ENCODE measurements around the gene CLDN19.
A peak's percentile ranks its signal among the peaks of the same experiment; 100 is the strongest.

The CLDN19 gene

GRCh38 chr1:42691157-42691498 lies 48.9 kb downstream of the CLDN19 start:
- Histone ChIP-seq H3K9me3 (ENCODE audit: insufficient read depth, low read length) (no peaks in the 10 kb centered on the region), H3K27me3 (ENCODE audit: low read depth, low read length) (no peaks in the 10 kb centered on the region), H3K4me1 (ENCODE audit: low read length) (peaks cover 54% of the 10 kb centered on the region), H3K36me3 (replicated peaks; ENCODE audit: low read depth, low read length) (peaks cover 45% of the 10 kb centered on the region), H4K20me1 (ENCODE audit: insufficient read depth, low read length) (peaks cover 99% of the 10 kb centered on the region), H2AFZ (ENCODE audit: low read depth, low read length) (no peak overlapping the region), H3K9ac (ENCODE audit: low read length) (no peak overlapping the region), H3K79me2 (ENCODE audit: low read length) (peaks cover 100% of the 10 kb centered on the region), H3K4me3 (ENCODE audit: low read length) (no peak overlapping the region), H3K4me2 (ENCODE audit: low read length) (peak overlapping the region; percentile 30; the same call in 1 of the 2 replicates), H3K27ac (ENCODE audit: low read length) (no peak overlapping the region; the same call in 1 of the 2 replicates)
- TF ChIP-seq CTCF (IDR thresholded peaks at IDR 0.05; ENCODE audit: low read depth, low read length) (no peak), EZH2phosphoT487 (IDR thresholded peaks at IDR 0.05; ENCODE audit: low read depth) (no peak)

- Histone ChIP-seq H2AFZ (ENCODE audit: low read depth, low read length) (no peak overlapping the region), H3K79me2 (ENCODE audit: low read length) (peaks cover 100% of the 10 kb centered on the region), H3K4me2 (ENCODE audit: low read length) (peak overlapping the region; percentile 30), H3K36me3 (replicated peaks; ENCODE audit: low read depth, low read length) (peaks cover 42% of the 10 kb centered on the region), H4K20me1 (ENCODE audit: insufficient read depth, low read length) (peaks cover 99% of the 10 kb centered on the region), H3K27me3 (ENCODE audit: low read depth, low read length) (no peaks in the 10 kb centered on the region), H3K4me3 (ENCODE audit: low read length) (no peak overlapping the region), H3K27ac (ENCODE audit: low read length) (no peak overlapping the region; the same call in 1 of the 2 replicates), H3K9ac (ENCODE audit: low read length) (no peak overlapping the region), H3K4me1 (ENCODE audit: low read length) (peaks cover 59% of the 10 kb centered on the region), H3K9me3 (ENCODE audit: insufficient read depth, low read length) (no peaks in the 10 kb centered on the region)
- no peak for TF ChIP-seq EZH2phosphoT487 (IDR thresholded peaks at IDR 0.05; ENCODE audit: low read depth)
- TF ChIP-seq CTCF (IDR thresholded peaks at IDR 0.05; ENCODE audit: low read depth, low read length): no peak
Observed at GRCh38 chr1:42690477-42691156, 49.4 kb downstream of the CLDN19 start.

GRCh38 chr1:42689912-42690311 lies 50.1 kb downstream of the CLDN19 start:
- Histone ChIP-seq H3K9me3 (ENCODE audit: insufficient read depth, low read length) (no peaks in the 10 kb centered on the region), H4K20me1 (ENCODE audit: insufficient read depth, low read length) (peaks cover 100% of the 10 kb centered on the region), H2AFZ (ENCODE audit: low read depth, low read length) (no peak overlapping the region), H3K79me2 (ENCODE audit: low read length) (peaks cover 100% of the 10 kb centered on the region), H3K27me3 (ENCODE audit: low read depth, low read length) (no peaks in the 10 kb centered on the region), H3K36me3 (replicated peaks; ENCODE audit: low read depth, low read length) (peaks cover 43% of the 10 kb centered on the region), H3K4me3 (ENCODE audit: low read length) (no peak overlapping the region), H3K9ac (ENCODE audit: low read length) (no peak overlapping the region), H3K4me2 (ENCODE audit: low read length) (peak overlapping the region; percentile 38), H3K4me1 (ENCODE audit: low read length) (peaks cover 66% of the 10 kb centered on the region), H3K27ac (ENCODE audit: low read length) (no peak overlapping the region)
- TF ChIP-seq CTCF (IDR thresholded peaks at IDR 0.05; ENCODE audit: low read depth, low read length) (no peak), EZH2phosphoT487 (IDR thresholded peaks at IDR 0.05; ENCODE audit: low read depth) (no peak)

- Histone ChIP-seq H3K79me2 (ENCODE audit: low read length) (peaks cover 95% of the 10 kb centered on the region), H3K4me3 (ENCODE audit: low read length) (no peak overlapping the region), H3K9ac (ENCODE audit: low read length) (no peak overlapping the region), H2AFZ (ENCODE audit: low read depth, low read length) (no peak overlapping the region), H3K27ac (ENCODE audit: low read length) (no peak overlapping the region), H3K4me2 (ENCODE audit: low read length) (peak overlapping the region; percentile 94), H3K27me3 (ENCODE audit: low read depth, low read length) (no peaks in the 10 kb centered on the region), H3K9me3 (ENCODE audit: insufficient read depth, low read length) (no peaks in the 10 kb centered on the region), H3K36me3 (replicated peaks; ENCODE audit: low read depth, low read length) (peaks cover 38% of the 10 kb centered on the region), H3K4me1 (ENCODE audit: low read length) (peaks cover 69% of the 10 kb centered on the region), H4K20me1 (ENCODE audit: insufficient read depth, low read length) (peaks cover 84% of the 10 kb centered on the region)
- TF ChIP-seq EZH2phosphoT487 (IDR thresholded peaks at IDR 0.05; ENCODE audit: low read depth) (no peak), CTCF (IDR thresholded peaks at IDR 0.05; ENCODE audit: low read depth, low read length) (no peak)
Observed at GRCh38 chr1:42686418-42686817, 53.6 kb downstream of the CLDN19 start.

Data from OCI-LY3 (cell line).